Skeletal muscle cell (primary cell): ENCODE results near the gene KRTAP2-4.
"Not testable (repeated sequence)": the region's sequence is repeated elsewhere in the genome, so short reads cannot be mapped to it uniquely, and the experiment has no call there.

Experiments
- DNase-seq: peaks from one replicate; pipeline ENCODE4 v3.0.0-alpha.2; 2010; ENCODE audit warnings: low read depth
- H3K4me3 ChIP-seq: 2 replicates; pipeline ENCODE4 v1.5.1; 2011; ENCODE audit warnings: low read depth, mild to moderate bottlenecking, control low read depth, low read length, moderate library complexity

Gene KRTAP2-4

GRCh38 chr17:41076788-41077187, 11.1 kb upstream of the KRTAP2-4 start:
- DNase-seq = no peak
- H3K4me3 ChIP-seq = no peak overlapping the region

GRCh38 chr17:41073676-41074075, 8.0 kb upstream of the KRTAP2-4 start:
- no peak for DNase-seq
- no peak overlapping the region for H3K4me3 ChIP-seq

GRCh38 chr17:41071606-41072360, 6.1 kb upstream of the KRTAP2-4 start:
- DNase-seq = peak; percentile 64
- H3K4me3 ChIP-seq = no peak overlapping the region

- no peak overlapping the region for H3K4me3 ChIP-seq
- DNase-seq = no peak
Observed at GRCh38 chr17:41069031-41069430, 3.4 kb upstream of the KRTAP2-4 start.

GRCh38 chr17:41067281-41067680, 1.6 kb upstream of the KRTAP2-4 start:
- no peak overlapping the region for H3K4me3 ChIP-seq
- no peak for DNase-seq

GRCh38 chr17:41065016-41065689, 526 bp downstream of the KRTAP2-4 start:
- not testable (repeated sequence) for DNase-seq, H3K4me3 ChIP-seq

GRCh38 chr17:41064301-41064700, 1.4 kb downstream of the KRTAP2-4 start:
- no peak overlapping the region for H3K4me3 ChIP-seq
- no peak for DNase-seq

GRCh38 chr17:41063449-41063848, 2.2 kb downstream of the KRTAP2-4 start:
- DNase-seq = no peak
- no peak overlapping the region for H3K4me3 ChIP-seq

GRCh38 chr17:41061964-41062363, 3.7 kb downstream of the KRTAP2-4 start:
- DNase-seq = peak; percentile 82
- no peak overlapping the region for H3K4me3 ChIP-seq

- DNase-seq = peak; percentile 78
- no peak within 1 kb of the TSS for H3K4me3 ChIP-seq
Observed at GRCh38 chr17:41060052-41060604, 5.6 kb downstream of the KRTAP2-4 start, which contains the start of gene KRTAP2-3. KRTAP2-3 (minus strand) TSS chr17:41060114; CDS start chr17:41060050, 64 bp downstream.

GRCh38 chr17:41059276-41060051, 6.2 kb downstream of the KRTAP2-4 start:
- H3K4me3 ChIP-seq = not testable (repeated sequence)
- peak; percentile 66 for DNase-seq

GRCh38 chr17:41058741-41059140, 6.9 kb downstream of the KRTAP2-4 start:
- H3K4me3 ChIP-seq = no peak overlapping the region
- DNase-seq = no peak

- no peak overlapping the region for H3K4me3 ChIP-seq
- DNase-seq = no peak
Observed at GRCh38 chr17:41057547-41057946, 8.1 kb downstream of the KRTAP2-4 start.

GRCh38 chr17:41055130-41055529, 10.5 kb downstream of the KRTAP2-4 start, which contains the start of gene KRTAP2-2:
KRTAP2-2 (minus strand) TSS chr17:41055230; CDS start chr17:41055211, 19 bp downstream.
- not testable (repeated sequence) for DNase-seq, H3K4me3 ChIP-seq

GRCh38 chr17:41054556-41054955, 11.1 kb downstream of the KRTAP2-4 start:
- H3K4me3 ChIP-seq, DNase-seq: not testable (repeated sequence)

- no peak overlapping the region for H3K4me3 ChIP-seq
- no peak for DNase-seq
Observed at GRCh38 chr17:41054025-41054424, 11.7 kb downstream of the KRTAP2-4 start.

GRCh38 chr17:41052566-41052965, 13.1 kb downstream of the KRTAP2-4 start:
- H3K4me3 ChIP-seq = no peak overlapping the region
- DNase-seq = no peak

GRCh38 chr17:41049110-41049509, 16.6 kb downstream of the KRTAP2-4 start:
- no peak for DNase-seq
- H3K4me3 ChIP-seq = no peak overlapping the region

GRCh38 chr17:41048441-41048840, 17.2 kb downstream of the KRTAP2-4 start:
- no peak for DNase-seq
- no peak overlapping the region for H3K4me3 ChIP-seq
